HG02642 (cell line): ENCODE measurements around the gene SAE1.
"Not testable (repeated sequence)": the region's sequence is repeated elsewhere in the genome, so short reads cannot be mapped to it uniquely, and the experiment has no call there.

Source experiments
- ATAC-seq: cut with Tn5 transposase; IDR thresholded peaks from one replicate; pipeline ENCODE4 v1.9.1; 2021; ENCODE audit warnings: mild to moderate bottlenecking; ENCODE audit not compliant: unreplicated experiment, poor library complexity

SAE1 gene

DNA sequence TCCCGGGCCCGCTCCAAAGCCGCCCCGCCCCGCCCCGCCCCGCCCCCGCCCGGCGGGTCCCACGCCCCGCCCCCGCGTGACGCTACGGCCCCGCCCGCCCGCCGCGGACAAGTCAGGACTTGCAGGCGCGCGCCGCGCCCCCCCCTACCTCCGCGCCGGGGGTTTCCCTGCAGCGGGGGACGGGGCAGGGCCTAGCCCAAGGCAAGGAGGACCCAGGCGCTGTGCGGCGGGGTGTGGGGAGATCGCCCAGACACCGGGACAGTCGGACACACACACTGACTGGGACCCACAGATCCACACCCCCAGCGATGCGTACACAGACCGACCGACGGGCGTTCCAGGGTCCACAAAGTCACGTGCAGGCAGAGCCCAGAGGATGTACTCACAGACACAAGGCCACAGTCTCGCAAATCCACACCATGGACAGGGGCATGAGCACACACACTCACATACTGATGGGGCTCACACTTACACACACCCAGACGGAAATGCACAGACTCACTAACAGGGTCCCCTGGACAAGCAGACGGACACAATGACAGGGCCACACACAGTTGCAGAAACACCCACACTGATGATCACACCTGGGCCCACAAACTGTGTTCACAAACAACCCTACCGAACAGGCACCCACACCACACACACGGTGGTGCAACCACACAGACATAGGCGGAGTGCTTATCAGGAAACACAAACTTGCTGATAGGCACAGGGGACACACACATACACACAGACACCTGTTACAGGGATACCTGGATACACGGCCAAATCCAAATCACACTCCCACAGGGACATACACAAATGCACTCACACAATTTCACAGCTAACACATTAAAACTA is 100.8 kb downstream of the SAE1 start:
- peak; percentile 38 for ATAC-seq

DNA sequence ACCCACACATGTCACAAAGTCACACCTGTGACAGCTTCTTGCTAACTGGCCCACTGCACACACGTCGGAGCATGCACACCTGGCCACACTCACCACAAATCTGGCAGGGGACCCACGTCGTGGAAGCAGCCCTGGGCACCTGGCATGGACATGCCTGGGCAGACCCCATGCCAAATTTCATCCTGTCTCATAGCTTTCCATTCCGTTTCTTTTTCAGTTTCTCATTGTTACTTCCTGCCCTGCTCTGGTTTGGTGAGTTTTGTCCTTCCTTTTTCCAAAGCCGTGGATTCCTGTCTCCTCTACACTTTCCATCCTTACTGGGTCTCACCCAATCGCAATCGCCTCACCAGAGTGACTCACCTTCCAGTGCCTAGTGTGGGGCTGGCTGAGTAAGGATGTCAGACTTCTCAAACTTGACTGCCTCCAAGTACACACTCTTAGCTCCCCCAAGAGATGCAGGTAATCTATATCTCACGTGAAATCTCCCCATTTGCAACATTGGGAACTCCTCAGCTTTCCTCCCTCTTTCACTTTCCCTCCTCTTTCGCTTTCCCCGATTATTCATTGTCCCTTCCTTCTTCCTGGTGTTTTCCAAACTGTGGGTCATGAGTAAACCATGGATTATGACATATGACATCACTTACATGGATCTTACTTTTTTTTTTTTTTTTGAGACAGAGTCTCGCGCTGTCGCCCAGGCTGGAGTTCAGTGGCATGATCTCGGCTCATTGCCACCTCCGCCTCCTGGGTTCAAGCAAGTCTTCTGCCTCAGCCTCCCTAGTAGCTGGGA is 102.0 kb downstream of the SAE1 start:
- no peak for ATAC-seq

DNA sequence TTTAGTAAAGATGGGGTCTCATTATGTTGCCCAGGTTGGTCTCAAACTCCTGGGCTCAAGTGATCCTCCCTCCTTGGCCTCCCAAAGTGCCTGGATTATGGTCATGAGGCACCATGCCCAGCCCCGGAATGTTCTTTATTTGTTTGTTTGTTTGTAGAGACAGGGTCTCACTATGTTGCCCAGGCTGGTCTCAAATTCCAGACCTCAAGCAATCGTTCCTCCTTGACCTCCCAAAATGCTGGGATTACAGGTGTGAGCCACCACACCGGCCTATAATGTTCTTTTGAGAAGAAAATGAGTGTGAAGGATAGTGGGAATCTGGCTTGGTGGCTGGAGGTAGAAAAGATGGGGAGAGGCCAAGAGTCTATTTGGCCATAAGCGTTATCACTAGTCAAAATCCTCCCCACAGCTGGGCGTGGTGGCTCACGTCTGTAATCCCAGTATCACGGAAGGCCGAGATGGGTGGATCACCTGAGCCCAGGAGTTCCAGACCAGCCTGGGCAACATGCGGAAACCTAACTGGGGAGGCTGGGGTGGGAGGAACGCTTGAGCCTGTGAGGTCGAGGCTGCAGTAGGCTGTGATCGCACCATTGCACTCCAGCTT is 105.5 kb downstream of the SAE1 start:
- ATAC-seq, result no peak

GRCh38 chr19:47239152-47239551 is 108.5 kb downstream of the SAE1 start:
- no peak for ATAC-seq

GRCh38 chr19:47239610-47240296 is 109.1 kb downstream of the SAE1 start:
- ATAC-seq, result no peak

DNA sequence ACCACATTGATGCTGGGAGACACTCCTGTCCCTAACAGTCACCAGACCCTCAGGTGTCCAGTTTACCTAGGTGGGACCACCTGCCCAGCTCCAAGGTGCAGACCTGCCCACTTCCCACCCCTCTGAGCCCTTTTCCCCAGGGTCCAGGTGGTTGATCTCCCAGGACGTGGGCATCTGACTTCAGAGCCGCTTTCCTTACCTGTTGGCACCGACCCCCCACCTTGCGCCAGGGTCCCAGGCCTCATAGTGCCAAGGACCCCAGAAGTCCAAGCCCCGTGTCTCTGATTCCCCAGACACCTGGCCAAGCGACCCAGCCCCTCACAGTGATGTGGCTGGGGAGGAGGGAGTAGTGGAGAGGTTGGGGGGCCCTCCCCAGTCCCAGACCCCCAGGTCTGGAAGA is 109.9 kb downstream of the SAE1 start:
- ATAC-seq, result no peak

DNA sequence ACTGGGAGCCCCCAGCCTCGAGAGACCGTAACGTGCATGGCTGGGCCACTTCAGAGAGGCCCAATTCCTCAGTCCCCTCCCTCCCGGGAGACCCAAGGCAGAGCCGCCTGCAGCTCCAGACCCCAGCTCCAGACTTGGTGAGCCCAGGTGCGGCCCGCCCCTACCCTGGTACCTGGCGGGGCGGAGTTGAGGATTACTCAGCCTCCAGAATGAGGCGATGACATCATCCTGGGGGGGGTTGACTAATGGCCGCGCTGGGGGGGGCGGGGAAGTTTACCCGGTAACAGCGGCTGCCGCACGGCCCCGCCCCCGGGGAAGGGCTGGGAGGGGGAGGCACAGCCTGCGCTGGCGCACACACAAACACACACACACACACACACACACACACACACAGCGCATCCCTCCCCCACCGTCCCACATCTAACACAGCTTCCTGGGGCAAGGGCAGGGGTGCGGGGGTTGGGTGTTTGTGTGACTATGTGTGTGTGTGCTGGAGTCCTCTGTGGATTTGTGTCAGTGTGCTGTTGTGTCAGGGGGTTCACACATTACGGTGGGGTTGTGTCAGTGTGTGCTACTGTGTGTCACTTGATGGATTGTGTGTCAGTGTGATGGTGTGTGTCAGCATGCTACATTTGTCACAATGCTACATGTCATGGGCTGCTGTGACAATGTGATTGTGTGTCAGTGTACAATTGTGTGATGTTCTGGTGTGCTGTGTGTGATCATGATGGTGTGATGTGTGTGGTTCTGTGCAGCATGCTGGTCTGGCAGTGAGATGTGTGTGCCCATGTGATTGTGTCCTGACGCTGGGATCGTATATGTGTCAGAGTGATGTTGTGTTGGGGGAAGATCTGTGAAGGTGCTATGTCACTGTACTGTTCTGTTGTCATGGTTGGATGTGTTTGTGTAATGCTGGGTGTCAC is 110.6 kb downstream of the SAE1 start:
- ATAC-seq, result no peak

DNA sequence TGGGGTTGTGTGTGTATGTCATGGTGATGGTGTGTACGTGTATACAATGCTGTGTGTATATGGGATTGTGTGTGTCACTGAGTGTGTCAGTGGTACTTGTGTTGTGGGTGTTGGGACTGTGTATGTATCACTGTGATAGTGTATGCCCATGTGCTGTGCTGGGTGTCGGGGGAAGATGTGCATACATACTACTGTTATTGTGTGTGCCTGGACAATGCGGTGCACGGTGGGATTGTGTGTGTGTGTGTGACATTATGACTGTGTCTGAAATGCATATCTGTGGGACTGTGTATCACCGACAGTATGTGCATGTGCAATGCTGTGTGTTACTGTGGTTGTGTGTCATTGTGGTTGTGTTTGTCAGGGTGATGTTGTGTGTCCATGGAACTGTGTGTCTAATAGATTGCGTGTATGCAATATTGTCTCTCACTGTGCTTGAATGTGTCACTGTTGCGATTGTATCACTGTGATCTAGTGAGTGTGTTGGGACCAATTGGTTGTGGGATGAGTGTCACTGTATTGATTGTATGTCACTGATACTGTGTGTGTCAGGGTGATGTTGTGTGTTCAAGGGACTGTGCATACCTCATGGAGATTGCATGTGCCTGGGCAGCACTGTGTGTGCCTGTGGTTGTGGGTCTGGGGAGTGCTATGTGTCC is 111.4 kb downstream of the SAE1 start:
- no peak for ATAC-seq

GRCh38 chr19:47243364-47243775 is 112.7 kb downstream of the SAE1 start:
- ATAC-seq, result no peak

- ATAC-seq, result peak; percentile 63
These were observed 113.3 kb downstream of the SAE1 start for GRCh38 chr19:47243776-47244547.

- no peak for ATAC-seq
These were observed 116.8 kb downstream of the SAE1 start for GRCh38 chr19:47247308-47247990.

- not testable (repeated sequence) for ATAC-seq
These were observed 122.4 kb downstream of the SAE1 start for GRCh38 chr19:47253016-47253415.

GRCh38 chr19:47253467-47253881 is 122.8 kb downstream of the SAE1 start:
- no peak for ATAC-seq

DNA sequence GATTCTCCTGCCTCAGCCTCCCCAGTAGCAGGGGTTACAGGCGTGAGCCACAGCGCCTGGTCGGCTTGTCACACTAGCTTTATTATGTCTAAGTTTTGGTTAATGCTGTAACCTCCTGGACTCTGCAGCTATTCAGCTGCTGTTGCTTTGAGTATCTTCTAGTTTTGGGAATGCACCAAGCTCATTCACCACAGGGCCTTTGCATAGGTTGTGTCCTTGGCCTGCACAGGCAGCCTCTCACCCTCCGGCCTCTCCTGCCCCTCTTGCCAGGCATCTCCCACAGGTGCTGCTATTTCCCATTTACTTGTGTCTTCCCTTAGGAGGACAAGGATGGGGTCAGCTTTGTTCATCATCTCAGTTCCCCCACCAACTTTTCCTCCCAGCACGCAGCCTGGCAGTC is 123.3 kb downstream of the SAE1 start:
- no peak for ATAC-seq

DNA sequence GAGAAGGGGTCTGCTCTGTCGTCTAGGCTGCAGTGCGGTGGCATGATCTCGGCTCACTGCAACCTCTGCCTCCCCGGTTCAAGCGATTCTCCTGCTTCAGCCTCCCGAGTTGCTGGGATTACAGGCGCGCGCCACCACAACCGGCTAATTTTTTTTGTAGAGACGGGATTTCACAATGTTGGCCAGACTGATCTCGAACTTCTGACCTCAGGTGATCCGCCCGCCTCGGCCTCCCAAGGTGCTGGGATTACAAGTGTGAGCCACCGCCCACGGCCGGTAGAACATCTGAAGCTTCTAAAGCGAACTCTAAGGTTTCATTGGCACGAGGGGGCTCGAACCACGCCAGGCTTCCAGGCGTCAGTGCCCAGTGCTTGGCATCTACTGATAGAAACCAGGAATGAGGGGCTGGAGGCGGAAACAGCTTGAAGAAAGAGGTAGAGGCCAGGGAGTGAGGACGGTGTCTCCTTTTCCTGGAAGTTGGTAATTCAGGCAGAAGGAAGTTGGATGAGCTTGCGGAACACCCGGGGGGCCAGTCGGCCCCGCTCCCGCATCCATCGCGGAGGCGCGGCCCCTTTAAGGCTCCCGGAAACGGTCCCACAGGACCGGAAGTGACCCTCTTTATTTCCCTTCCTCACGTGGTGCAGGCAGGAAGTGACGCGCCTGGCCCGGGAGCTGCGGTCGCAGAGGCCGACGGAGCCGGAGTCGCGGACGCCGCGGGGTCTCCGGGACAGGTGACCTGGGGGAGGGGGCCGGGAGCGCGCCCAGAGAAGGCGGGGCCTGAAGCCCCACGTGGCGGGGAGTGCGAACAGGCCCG is 125.5 kb downstream of the SAE1 start, which contains the start of gene CCDC9:
Gene CCDC9 (plus strand): TSS at position 647 of the 814 bp plus-strand sequence. CDS start 1,876 bp downstream, outside the sequence.
- ATAC-seq, result peak; percentile 50

DNA sequence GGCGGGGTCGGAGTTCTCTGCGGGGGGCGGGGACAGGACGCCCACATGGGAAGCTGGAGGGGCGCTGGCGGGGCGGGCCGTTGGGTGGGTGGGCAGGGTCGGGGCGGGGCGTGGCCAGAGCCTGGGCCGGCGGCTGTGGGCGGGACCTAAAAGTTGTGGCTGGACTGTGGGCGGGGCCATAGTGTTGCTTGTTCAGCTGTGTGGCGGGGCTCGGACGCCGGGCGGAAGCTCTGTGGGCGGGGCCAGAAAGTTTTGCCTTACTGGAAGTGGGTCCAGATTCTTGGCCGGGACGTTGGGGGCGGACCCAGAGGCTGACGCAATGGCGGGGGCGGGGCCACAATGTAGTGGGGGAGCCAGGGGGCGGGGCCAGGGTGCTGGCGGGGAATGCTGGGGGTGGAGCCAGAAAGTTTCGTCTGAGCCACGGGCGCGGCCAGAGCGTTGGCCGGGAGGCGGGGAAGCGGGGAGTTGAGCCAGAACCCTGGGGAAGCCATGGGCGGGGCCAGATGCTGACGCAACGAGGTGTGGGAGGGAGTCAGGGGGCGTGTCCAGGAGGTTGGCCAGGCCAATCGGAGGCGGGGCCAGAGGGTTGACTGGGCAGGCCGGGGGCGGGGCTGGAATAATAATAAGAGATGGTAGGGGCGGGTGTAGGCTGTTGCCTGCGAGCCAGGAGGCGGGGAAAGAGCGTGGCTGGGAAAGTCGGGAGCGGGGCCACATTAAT is 126.2 kb downstream of the SAE1 start:
- peak; percentile 74 for ATAC-seq
